Measurements from ENCODE around the gene NSMCE1.

NSMCE1 gene, protein sequence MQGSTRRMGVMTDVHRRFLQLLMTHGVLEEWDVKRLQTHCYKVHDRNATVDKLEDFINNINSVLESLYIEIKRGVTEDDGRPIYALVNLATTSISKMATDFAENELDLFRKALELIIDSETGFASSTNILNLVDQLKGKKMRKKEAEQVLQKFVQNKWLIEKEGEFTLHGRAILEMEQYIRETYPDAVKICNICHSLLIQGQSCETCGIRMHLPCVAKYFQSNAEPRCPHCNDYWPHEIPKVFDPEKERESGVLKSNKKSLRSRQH

DNA sequence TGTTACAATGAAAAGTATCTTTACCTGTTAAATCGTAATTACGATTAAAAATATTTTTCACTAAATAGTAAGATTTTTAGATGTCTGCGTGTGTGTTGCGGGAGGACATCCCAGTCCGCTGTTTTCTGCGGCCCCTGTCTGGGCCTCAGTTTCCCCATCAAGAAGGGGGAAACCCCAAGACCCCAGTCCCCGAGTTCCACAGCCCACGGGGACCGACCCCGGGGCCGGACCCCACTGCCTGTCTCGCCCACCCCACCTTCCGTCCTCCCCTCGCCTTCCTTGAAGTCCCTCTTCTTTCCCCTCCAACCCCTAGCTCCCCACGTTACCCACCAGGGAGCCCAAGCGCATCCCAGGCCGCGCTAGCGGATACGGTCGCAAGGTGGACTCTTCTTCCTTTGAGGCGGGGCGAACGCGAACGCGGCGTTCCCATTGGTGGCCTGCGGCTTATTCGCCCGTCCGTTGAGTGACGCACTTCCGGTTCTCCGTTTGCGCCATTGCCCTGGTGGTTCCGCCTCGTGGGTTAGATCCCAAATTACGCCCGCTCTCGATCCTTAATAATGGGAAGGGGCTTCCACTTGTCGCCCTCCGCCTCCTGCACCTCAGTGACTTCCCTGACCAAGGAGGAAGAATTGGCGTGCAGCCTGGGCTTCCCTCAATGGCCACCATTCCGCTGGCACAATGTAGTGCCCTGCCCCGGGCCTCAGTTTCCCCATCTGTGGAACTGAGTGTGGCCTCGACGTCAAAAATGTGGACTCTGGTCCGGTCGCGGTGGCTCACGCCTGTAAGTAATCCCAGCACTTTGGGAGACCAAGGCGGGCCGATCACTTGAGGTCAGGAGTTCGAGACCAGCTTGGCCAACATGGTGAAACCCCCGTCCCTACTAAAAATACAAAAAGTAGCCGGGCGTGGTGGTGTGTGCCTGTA, at the start of gene NSMCE1:
NSMCE1 (minus strand) TSS at position 397 of the 924 bp plus-strand sequence. CDS start 11,202 bp downstream, outside the sequence.
- DNase-seq (ENCODE audit: low read depth in 2 of 2), result peak; percentile 94 to 97

DNA sequence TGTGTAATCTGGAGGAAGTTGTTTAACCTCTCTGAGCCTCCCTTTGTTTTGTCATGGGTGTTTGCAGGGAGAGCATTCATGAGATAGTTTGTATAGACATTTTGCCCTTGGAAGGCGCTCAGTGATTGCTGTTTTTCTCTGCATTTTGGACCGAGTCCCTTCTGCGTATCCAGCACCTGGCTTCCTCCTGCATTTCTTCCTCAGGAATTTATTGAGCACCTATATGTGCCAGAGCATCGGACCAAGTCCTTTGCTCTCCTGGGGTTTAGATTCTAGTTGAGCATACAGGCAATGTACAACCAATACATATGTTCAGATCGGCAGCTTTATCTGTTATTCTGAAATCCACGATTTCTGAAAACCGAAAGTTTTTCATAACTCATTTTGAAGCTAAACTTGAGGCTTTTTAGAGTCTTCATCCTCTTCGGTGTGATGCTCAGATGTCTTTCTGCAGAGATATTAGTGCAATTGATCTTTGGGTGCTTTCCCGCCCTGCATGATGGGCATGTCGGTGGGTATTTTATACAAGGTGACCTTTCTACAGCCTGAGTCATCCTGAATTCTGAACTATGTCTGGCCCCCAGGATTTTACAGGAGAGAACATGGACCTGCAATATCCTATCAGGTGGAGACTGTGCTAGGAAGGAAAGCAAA, 49.3 kb upstream of the NSMCE1 start:
- peak; percentile 45 to 50 for DNase-seq (ENCODE audit: low read depth in 2 of 2)

DNA sequence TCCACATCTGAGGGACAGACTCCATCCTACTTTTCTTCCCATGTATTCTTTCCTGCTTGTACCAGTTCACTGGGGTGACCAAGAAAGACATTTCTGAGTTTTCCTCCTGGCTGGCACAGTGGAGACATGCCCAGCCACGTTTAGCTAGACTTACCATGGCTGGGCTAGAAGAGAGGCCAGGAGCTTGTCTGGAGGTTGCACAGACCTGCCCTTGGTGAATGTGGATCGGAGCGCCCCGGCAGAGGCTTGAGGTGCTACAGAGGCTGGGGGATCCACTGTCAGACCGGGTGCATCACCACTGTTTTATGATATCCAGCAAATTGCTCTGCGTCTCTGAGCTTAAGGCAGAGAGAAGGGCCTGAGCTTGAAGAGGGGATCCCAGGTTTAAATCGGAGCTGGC, 48.7 kb upstream of the NSMCE1 start:
- DNase-seq (ENCODE audit: low read depth in 2 of 2), result no peak

- DNase-seq (ENCODE audit: low read depth in 2 of 2), result no peak
Measured at GRCh38 chr16:27316038-27316680, 47.6 kb upstream of the NSMCE1 start.

DNA sequence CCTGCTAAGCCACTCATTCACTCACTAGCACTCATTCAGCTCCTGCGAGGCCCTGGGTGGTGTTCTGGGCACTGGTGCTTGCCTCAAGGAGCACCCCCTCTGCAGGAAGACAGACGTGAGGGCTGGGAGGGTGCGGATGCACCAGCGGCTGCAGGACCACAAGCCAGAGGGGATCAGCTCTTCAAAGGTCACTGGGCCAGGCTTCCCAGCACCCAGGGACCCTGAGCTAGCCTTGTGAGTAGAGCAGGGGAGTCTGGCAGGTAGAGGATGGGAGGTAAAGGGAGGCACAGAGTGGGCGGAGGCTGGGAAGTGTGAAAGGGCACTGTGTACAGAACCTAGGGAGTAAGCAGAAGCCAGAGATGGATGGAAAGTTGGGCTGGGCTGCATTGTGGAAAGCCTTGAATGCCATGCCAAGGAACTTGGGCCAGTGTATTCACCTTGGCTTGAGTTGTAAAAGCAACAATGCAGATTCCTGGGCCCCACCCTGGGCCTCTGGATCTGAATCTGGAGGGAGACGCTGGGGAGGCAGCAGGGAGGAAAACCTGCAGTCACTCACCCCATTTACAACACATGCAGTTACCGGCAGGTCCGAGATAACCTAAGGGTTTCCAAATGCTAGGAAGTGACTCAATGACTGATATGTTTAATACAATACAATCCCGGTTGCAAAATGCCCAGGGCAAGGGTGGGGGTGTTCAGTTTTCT, 46.9 kb upstream of the NSMCE1 start:
- DNase-seq (ENCODE audit: low read depth in 2 of 2), result peak; percentile 47 to 67

- no peak for DNase-seq (ENCODE audit: low read depth in 2 of 2)
Measured at GRCh38 chr16:27314986-27315332, 46.4 kb upstream of the NSMCE1 start.

- peak; percentile 61 to 77 for DNase-seq (ENCODE audit: low read depth in 2 of 2)
Measured at GRCh38 chr16:27314161-27314723, 45.7 kb upstream of the NSMCE1 start.

GRCh38 chr16:27313422-27314160, 45.0 kb upstream of the NSMCE1 start, which contains the start of gene IL4R:
TSS of gene IL4R (plus strand) at chr16:27313974. CDS start at chr16:27340204, 26,230 bp downstream.
- peak; percentile 76 to 77 for DNase-seq (ENCODE audit: low read depth in 2 of 2)

DNA sequence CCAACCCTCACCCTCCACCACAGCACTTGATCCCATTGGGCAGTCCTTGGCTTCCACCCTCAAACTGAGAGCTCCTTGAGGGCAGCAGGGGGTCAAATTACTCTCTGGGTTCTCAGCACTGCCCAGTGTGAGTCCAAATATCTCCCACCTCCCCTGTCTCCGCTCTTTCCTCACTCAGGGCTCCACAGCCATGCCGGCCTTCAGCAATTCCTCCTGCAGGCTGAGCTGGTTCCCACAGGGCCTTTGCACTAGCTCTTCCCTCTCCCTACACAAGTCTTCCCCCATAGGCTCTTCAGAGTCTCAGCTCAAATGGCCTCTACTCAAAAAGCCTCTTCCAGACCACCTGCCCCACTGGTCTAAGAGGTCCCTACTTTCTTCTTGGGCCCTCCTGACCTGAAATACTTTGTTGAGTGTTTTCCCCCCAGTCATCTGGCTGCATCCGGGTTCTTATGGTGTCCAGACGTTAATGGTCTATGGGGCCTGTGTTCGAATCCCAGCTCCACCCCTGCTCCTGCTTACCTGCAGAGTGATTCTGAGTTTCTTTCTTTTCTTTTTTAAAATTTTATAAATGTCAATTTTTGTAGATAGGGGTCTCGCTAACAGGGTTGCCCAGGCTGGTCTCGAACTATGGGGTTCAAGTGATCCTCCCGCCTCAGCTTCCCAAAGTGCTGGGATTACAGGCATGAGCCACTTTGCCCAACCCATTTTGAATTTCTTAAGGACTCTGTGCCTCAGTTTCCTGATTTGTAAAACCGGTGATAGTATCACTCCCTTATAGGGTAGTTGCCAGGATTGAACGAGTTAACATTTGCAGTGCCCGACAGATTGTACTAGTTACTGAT, 44.2 kb upstream of the NSMCE1 start:
- no peak for DNase-seq (ENCODE audit: low read depth in 2 of 2)

DNA sequence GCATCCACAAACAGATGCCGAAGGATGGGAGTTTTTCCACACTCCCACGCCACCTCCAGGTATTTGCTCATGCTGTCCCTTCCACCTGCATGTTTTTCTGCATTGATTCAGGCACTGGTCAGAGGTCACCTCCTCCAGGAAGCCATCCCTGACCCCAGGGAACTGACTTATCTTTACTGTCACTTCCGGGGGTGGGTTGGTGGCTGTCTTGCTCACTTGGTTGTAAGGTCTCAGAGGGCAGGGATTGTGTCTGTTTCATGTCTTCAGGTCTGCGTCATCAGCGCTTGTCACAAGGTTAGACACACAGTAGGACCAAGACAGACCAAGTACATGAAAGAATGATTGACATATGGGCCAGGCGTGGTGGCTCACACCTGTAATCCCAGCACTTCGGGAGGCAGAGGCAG, 43.3 kb upstream of the NSMCE1 start:
- no peak for DNase-seq (ENCODE audit: low read depth in 2 of 2)

DNA sequence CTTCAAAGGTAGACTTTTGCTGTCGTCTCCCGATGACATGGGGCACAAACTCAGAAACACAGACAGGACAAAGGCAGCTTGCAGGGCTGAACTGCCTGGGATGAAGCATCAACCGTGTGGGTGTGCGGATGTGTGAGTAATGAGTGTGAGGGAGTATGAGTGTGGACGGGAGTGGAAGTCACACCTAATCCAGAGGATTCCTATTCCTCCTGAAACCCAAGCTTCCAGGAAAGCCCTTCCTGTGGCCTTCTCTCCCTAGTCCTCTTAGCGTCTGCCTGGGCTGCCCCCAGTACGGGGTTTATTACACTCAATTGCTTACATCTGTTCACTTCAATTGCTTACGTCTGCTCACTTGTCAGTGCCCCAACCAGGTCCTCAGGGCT, 42.9 kb upstream of the NSMCE1 start:
- no peak for DNase-seq (ENCODE audit: low read depth in 2 of 2)

- no peak for DNase-seq (ENCODE audit: low read depth in 2 of 2)
Measured at GRCh38 chr16:27310576-27311447, 42.2 kb upstream of the NSMCE1 start.

DNA sequence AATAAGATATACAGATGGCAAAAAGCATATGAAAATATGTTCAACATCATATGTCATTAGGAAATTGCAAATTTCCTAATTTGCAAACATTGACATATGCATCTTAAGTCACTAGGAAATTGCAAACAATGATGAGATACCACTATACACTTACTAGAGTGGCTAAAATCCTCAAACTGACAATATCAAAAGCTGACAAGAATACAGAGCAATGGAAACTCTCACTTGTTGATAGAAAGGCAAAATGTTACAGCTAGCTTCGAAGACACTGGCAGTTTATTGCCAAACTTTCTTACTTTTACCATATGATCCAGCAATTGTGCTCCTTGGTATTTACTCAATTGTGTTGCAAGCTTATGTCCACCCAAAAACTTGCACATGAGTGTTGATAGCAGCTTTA, 40.2 kb upstream of the NSMCE1 start:
- DNase-seq (ENCODE audit: low read depth in 2 of 2), result no peak

- no peak for DNase-seq (ENCODE audit: low read depth in 2 of 2)
Measured at GRCh38 chr16:27305839-27306442, 37.4 kb upstream of the NSMCE1 start.

- no peak for DNase-seq (ENCODE audit: low read depth in 2 of 2)
Measured at GRCh38 chr16:27304881-27305745, 36.5 kb upstream of the NSMCE1 start.

GRCh38 chr16:27304102-27304501, 35.5 kb upstream of the NSMCE1 start:
- no peak for DNase-seq (ENCODE audit: low read depth in 2 of 2)

All from stimulated activated CD4-positive, alpha-beta T cell treated with anti-CD3 and anti-CD28 coated beads, Interleukin-15, amount 100 ng/mL, for 48 hours (primary cell).